ENCODE results near the gene GPR35. TPM values are rescaled to one million over a fixed set of nuclear protein-coding genes. Genes with fewer than 3 reads are reported as not detected.

GPR35 gene
- total and polyA plus RNA-seq, 4 donors = 0.30 to 2.4 (median 0.44) TPM

GRCh38 chr2:240642061-240642805 lies 17.0 kb downstream of the GPR35 start:
- Histone ChIP-seq H3K4me3 (ENCODE audit: low read depth in 1 of 3, low read length in 3 of 3) (no peak overlapping the region), H3K4me1 (ENCODE audit: control insufficient read depth in 4 of 4, insufficient read depth in 4 of 4, low read length in 3 of 4) (no peaks in the 10 kb centered on the region), H3K27ac (ENCODE audit: low read depth in 1 of 2, low read length in 2 of 2) (no peak overlapping the region), H3K9me3 (ENCODE audit: control insufficient read depth in 4 of 4, low read length in 3 of 4) (no peaks in the 10 kb centered on the region), H3K27me3 (ENCODE audit: control insufficient read depth in 4 of 4, insufficient read depth in 4 of 4, low read length in 3 of 4) (no peaks in the 10 kb centered on the region), H3K9ac (ENCODE audit: low read depth in 1 of 2, low read length in 2 of 2) (no peak overlapping the region), H3K36me3 (ENCODE audit: control insufficient read depth in 4 of 4, insufficient read depth in 3 of 4, low read depth in 1 of 4, low read length in 3 of 4) (no peaks in the 10 kb centered on the region)
- TF ChIP-seq FOXA2 (IDR thresholded peaks at IDR 0.05) (no peak), GABPA (IDR thresholded peaks at IDR 0.05 in 1 of 2, conservative IDR thresholded peaks at IDR 0.05 in 1 of 2) (no peak), ZBTB33 (IDR thresholded peaks at IDR 0.05) (no peak), JUND (IDR thresholded peaks at IDR 0.05) (no peak), MAX (IDR thresholded peaks at IDR 0.05) (no peak), HNF4G (IDR thresholded peaks at IDR 0.05) (no peak), REST (IDR thresholded peaks at IDR 0.05) (no peak), ATF3 (IDR thresholded peaks at IDR 0.05) (no peak), RXRA (IDR thresholded peaks at IDR 0.05) (no peak), TAF1 (conservative IDR thresholded peaks at IDR 0.05) (no peak), CTCF (IDR thresholded peaks at IDR 0.05; ENCODE audit: low read depth, low read length, missing input control) (no peak), RAD21 (IDR thresholded peaks at IDR 0.05) (no peak), EGR1 (IDR thresholded peaks at IDR 0.05; ENCODE audit: low read depth in 2 of 2) (no peak)
- no peak for DNase-seq (ENCODE audit: low spot score)
- 83% methylated on average over 36 of the region's 36 CpGs for WGBS

- 89% methylated on average over 11 of the region's 11 CpGs for WGBS
- Histone ChIP-seq H3K4me1 (ENCODE audit: control insufficient read depth in 4 of 4, insufficient read depth in 4 of 4, low read length in 3 of 4) (no peaks in the 10 kb centered on the region), H3K9me3 (ENCODE audit: control insufficient read depth in 4 of 4, low read length in 3 of 4) (no peaks in the 10 kb centered on the region), H3K4me3 (ENCODE audit: low read depth in 1 of 3, low read length in 3 of 3) (no peak overlapping the region), H3K36me3 (ENCODE audit: control insufficient read depth in 4 of 4, insufficient read depth in 3 of 4, low read depth in 1 of 4, low read length in 3 of 4) (no peaks in the 10 kb centered on the region), H3K27ac (ENCODE audit: low read depth in 1 of 2, low read length in 2 of 2) (no peak overlapping the region), H3K27me3 (ENCODE audit: control insufficient read depth in 4 of 4, insufficient read depth in 4 of 4, low read length in 3 of 4) (no peaks in the 10 kb centered on the region), H3K9ac (ENCODE audit: low read depth in 1 of 2, low read length in 2 of 2) (no peak overlapping the region)
- no peak for DNase-seq (ENCODE audit: low spot score)
- TF ChIP-seq CTCF (IDR thresholded peaks at IDR 0.05; ENCODE audit: low read depth, low read length, missing input control) = no peak
- TF ChIP-seq ZBTB33 (IDR thresholded peaks at IDR 0.05) = no peak
- TF ChIP-seq HNF4G (IDR thresholded peaks at IDR 0.05) = no peak
- no peak for TF ChIP-seq RAD21 (IDR thresholded peaks at IDR 0.05)
- no peak for TF ChIP-seq JUND (IDR thresholded peaks at IDR 0.05)
- no peak for TF ChIP-seq HNF4A (conservative IDR thresholded peaks at IDR 0.05)
- no peak for TF ChIP-seq FOXA2 (IDR thresholded peaks at IDR 0.05)
- no peak for TF ChIP-seq RXRA (IDR thresholded peaks at IDR 0.05)
- TF ChIP-seq MAX (IDR thresholded peaks at IDR 0.05) = no peak
- TF ChIP-seq GABPA (IDR thresholded peaks at IDR 0.05 in 1 of 2, conservative IDR thresholded peaks at IDR 0.05 in 1 of 2) = no peak
Measured at GRCh38 chr2:240642806-240643092, 17.5 kb downstream of the GPR35 start.
